Hepatocyte (in vitro differentiated cells): Measurements from ENCODE around the gene RANBP10. TPM values are rescaled to one million over a fixed set of nuclear protein-coding genes. Genes with fewer than 3 reads are reported as not detected.

Experiments used
- DNase-seq: peaks from one replicate; pipeline ENCODE4 v3.0.0-alpha.2; 2016; ENCODE audit warnings: low spot score
- H2AFZ ChIP-seq: fragments of 200-600 bp; sonication (generic); 2 replicates; pipeline ENCODE4 v1.6.0; 2016; ENCODE audit warnings: antibody characterized with exemption, mild to moderate bottlenecking
- H3K27ac ChIP-seq: fragments of 200-600 bp; sonication (generic); 2 replicates; pipeline ENCODE4 v1.5.1; 2016; ENCODE audit warnings: mild to moderate bottlenecking
- H3K27me3 ChIP-seq: fragments of 200-600 bp; sonication (generic); 2 replicates; pipeline ENCODE4 v1.6.1; 2016
- H3K36me3 ChIP-seq: fragments of 200-600 bp; sonication (generic); replicated peaks from 2 replicates; pipeline ENCODE4 v1.5.1; 2016; ENCODE audit warnings: low read depth; ENCODE audit not compliant: insufficient read depth
- H3K4me1 ChIP-seq: fragments of 200-600 bp; sonication (generic); 2 replicates; pipeline ENCODE4 v1.5.1; 2016; ENCODE audit warnings: mild to moderate bottlenecking, moderate library complexity; ENCODE audit not compliant: insufficient read depth
- H3K4me2 ChIP-seq: fragments of 200-600 bp; sonication (generic); 2 replicates; pipeline ENCODE4 v1.6.0; 2016
- H3K4me3 ChIP-seq: fragments of 200-600 bp; sonication (generic); 2 replicates; pipeline ENCODE4 v1.5.1; 2016; ENCODE audit warnings: mild to moderate bottlenecking
- H3K79me2 ChIP-seq: fragments of 200-600 bp; sonication (generic); 2 replicates; pipeline ENCODE4 v1.6.0; 2017; ENCODE audit warnings: mild to moderate bottlenecking
- H3K9me2 ChIP-seq: fragments of 200-600 bp; sonication (generic); replicated peaks from 2 replicates; pipeline ENCODE4 v1.6.0; 2017; ENCODE audit warnings: mild to moderate bottlenecking; ENCODE audit not compliant: insufficient read depth
- H3K9me3 ChIP-seq: fragments of 200-600 bp; sonication (generic); 2 replicates; pipeline ENCODE4 v1.5.1; 2016; ENCODE audit warnings: low read depth, mild to moderate bottlenecking
- H4K20me1 ChIP-seq: fragments of 200-600 bp; sonication (generic); 2 replicates; pipeline ENCODE4 v1.6.0; 2016; ENCODE audit warnings: mild to moderate bottlenecking; ENCODE audit not compliant: insufficient read depth, poor library complexity, severe bottlenecking
- EZH2 ChIP-seq: fragments of 200-600 bp; sonication (generic); IDR thresholded peaks from 2 replicates; pipeline ENCODE4 v1.6.1; 2016; ENCODE audit warnings: antibody characterized with exemption, mild to moderate bottlenecking, borderline replicate concordance
- EZH2phosphoT487 ChIP-seq: fragments of 200-600 bp; sonication (generic); IDR thresholded peaks from one replicate; pipeline ENCODE4 v1.6.1; 2018; ENCODE audit warnings: antibody characterized with exemption, mild to moderate bottlenecking, low read depth, moderate library complexity; ENCODE audit not compliant: unreplicated experiment, severe bottlenecking
- WGBS: methylation state at CpG from one replicate; pipeline ENCODE4 v1.1.6; 2016; ENCODE audit warnings: low lambda C conversion rate; ENCODE audit errors: missing lambda C conversion rate; 5-methylcytosine and 5-hydroxymethylcytosine counted together
- polyA plus RNA-seq: library from polyadenylated mRNA; unstranded; fragments of >200 nt; fragmentation: Nextera tagmentation; extraction: Ambion mirVana; gene quantifications from 2 replicates; pipeline ENCODE4 v1.2.1, GENCODE V29; 2016
- total RNA-seq: library from RNA; depleted of rRNA; stranded (reverse); fragments of >200 nt; gene quantifications from 2 replicates; pipeline ENCODE4 v1.2.3, GENCODE V29; 2014
- TF ChIP-seq, protein P1 (sequence below): fragments of 200-600 bp; sonication (generic); IDR thresholded peaks from 2 replicates; pipeline ENCODE4 v1.5.1; 2016; ENCODE audit warnings: antibody characterized with exemption, mild to moderate bottlenecking; ENCODE audit not compliant: poor library complexity

RANBP10 gene
- total and polyA plus RNA-seq, 2 experiments from 2014 or later, result 8.6 to 12.6 TPM

DNA sequence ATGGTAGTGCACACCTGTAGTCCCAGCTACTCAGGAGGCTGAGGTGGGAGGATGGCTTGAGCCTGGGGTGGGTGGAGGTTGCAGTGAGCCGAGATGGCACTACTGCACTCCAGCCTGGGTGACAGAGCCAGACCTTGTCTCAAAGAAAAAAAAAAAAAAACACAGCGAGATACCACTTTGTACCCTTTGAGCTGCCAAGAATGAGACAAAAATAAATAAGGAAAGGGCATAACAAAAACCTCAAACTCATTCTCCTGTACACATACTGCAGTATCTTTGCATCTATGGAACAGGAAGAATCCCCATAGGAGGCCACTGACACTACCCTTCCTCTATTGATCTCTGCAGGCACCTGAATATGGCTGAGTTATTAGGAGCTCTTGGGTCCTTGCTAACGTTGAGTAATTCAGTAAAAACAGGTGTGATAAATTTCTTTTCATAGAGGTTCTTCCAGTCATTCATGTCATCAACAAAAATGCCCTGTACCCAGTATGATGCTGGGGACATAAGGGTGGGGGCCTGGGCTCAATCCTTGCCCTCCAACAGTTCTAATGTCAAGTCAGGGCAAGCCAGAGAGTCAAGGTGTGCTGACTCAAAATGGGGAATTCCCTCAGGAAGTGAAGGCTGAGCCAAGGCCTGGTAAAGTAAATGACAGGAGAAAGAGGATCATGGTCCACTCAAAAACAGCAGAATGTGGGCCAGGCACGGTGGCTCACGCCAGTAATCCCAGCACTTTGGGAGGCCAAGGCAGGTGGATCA is 26.9 kb downstream of the RANBP10 start:
- TF ChIP-seq, protein P1, sequence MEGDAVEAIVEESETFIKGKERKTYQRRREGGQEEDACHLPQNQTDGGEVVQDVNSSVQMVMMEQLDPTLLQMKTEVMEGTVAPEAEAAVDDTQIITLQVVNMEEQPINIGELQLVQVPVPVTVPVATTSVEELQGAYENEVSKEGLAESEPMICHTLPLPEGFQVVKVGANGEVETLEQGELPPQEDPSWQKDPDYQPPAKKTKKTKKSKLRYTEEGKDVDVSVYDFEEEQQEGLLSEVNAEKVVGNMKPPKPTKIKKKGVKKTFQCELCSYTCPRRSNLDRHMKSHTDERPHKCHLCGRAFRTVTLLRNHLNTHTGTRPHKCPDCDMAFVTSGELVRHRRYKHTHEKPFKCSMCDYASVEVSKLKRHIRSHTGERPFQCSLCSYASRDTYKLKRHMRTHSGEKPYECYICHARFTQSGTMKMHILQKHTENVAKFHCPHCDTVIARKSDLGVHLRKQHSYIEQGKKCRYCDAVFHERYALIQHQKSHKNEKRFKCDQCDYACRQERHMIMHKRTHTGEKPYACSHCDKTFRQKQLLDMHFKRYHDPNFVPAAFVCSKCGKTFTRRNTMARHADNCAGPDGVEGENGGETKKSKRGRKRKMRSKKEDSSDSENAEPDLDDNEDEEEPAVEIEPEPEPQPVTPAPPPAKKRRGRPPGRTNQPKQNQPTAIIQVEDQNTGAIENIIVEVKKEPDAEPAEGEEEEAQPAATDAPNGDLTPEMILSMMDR, result no peak
- no peak for TF ChIP-seq EZH2
- no peak for TF ChIP-seq EZH2phosphoT487
- Histone ChIP-seq H3K79me2 (peaks cover 58% of the 10 kb centered on the region), H3K9me2 (no peaks in the 10 kb centered on the region), H4K20me1 (peaks cover 17% of the 10 kb centered on the region), H3K36me3 (no peaks in the 10 kb centered on the region), H2AFZ (no peak overlapping the region), H3K27ac (no peak overlapping the region), H3K27me3 (no peaks in the 10 kb centered on the region), H3K4me2 (no peak overlapping the region), H3K4me3 (no peak overlapping the region), H3K4me1 (no peaks in the 10 kb centered on the region), H3K9me3 (no peaks in the 10 kb centered on the region)
- DNase-seq, result no peak
- WGBS, result 94% methylated on average over 5 of the region's 5 CpGs

DNA sequence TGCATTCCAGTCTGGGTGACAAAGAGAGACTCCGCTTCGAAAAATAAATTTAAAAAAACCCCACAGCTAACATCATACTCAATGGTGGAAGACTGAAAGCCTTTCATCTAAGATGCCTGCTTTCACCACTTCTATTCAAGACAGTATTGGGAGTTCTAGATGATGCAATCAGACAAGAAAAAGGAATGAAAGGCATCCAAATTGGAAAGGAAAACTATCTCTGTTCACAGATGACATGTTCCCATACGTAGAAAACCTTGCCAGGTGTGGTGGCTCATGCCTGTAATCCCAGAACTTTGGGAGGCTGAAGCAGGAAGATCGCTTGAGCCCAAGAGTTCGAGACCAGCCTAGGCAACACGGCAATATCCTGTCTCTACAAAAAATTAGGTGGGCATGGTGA is 31.1 kb downstream of the RANBP10 start:
- no peak overlapping the region for H3K27ac ChIP-seq
- H4K20me1 ChIP-seq, result peaks cover 25% of the 10 kb centered on the region
- H3K9me2 ChIP-seq, result no peaks in the 10 kb centered on the region
- no peak overlapping the region for H2AFZ ChIP-seq
- 98% methylated on average over 6 of the region's 6 CpGs for WGBS
- no peaks in the 10 kb centered on the region for H3K36me3 ChIP-seq
- TF ChIP-seq EZH2phosphoT487 (no peak), EZH2 (no peak)
- TF ChIP-seq, protein P1, result no peak
- no peak overlapping the region for H3K4me3 ChIP-seq
- no peaks in the 10 kb centered on the region for H3K9me3 ChIP-seq
- H3K79me2 ChIP-seq, result peaks cover 42% of the 10 kb centered on the region
- H3K4me2 ChIP-seq, result no peak overlapping the region
- peaks cover 8% of the 10 kb centered on the region for H3K4me1 ChIP-seq
- DNase-seq, result no peak
- H3K27me3 ChIP-seq, result no peaks in the 10 kb centered on the region

DNA sequence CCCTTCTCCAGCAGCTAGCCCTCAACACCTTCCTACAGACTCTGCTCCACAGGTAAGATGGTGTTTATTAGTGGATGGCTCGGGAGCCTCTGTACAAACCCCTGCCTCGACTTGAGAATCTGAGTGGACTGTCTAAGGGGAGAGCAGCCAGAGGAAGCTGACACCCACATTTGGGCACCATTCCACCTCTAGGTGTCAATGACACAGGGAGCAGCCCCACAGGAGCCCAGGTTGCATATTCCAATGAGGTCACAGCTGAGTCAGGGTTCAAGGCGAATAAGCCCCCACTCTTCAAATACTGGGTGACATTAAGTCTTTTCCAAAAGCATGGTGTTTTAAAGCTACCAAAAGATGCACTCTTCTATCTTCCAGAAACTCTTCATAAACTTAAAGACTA is 31.9 kb downstream of the RANBP10 start:
- H2AFZ ChIP-seq, result no peak overlapping the region
- H3K36me3 ChIP-seq, result no peaks in the 10 kb centered on the region
- peaks cover 8% of the 10 kb centered on the region for H3K4me1 ChIP-seq
- whole genome bisulfite sequencing, result 98% methylated on average over 3 of the region's 3 CpGs
- TF ChIP-seq EZH2, result no peak
- TF ChIP-seq, protein P1, result no peak
- TF ChIP-seq EZH2phosphoT487, result no peak
- H3K79me2 ChIP-seq, result peaks cover 38% of the 10 kb centered on the region
- no peak overlapping the region for H3K4me2 ChIP-seq
- no peak overlapping the region for H3K27ac ChIP-seq
- H3K4me3 ChIP-seq, result no peak overlapping the region
- H3K9me3 ChIP-seq, result no peaks in the 10 kb centered on the region
- DNase-seq, result no peak
- peaks cover 25% of the 10 kb centered on the region for H4K20me1 ChIP-seq
- no peaks in the 10 kb centered on the region for H3K27me3 ChIP-seq
- no peaks in the 10 kb centered on the region for H3K9me2 ChIP-seq
